Hepatic stellate cell (primary cell): ENCODE results near the gene KISS1R.
A peak's percentile ranks its signal among the peaks of the same experiment; 100 is the strongest.
"Not testable (repeated sequence)": the region's sequence is repeated elsewhere in the genome, so short reads cannot be mapped to it uniquely, and the experiment has no call there.

Experiments
- DNase-seq: peaks from one replicate; pipeline ENCODE4 v3.0.0; 2011; ENCODE audit warnings: low spot score

Gene KISS1R

GRCh38 chr19:917323-918151, at the start of gene KISS1R:
TSS of gene KISS1R (plus strand) at chr19:917333. CDS start at chr19:917503, 170 bp downstream.
- DNase-seq, result peak; percentile 44

GRCh38 chr19:867855-868457, 49.2 kb upstream of the KISS1R start:
- no peak for DNase-seq

GRCh38 chr19:868458-869244, 48.5 kb upstream of the KISS1R start:
- DNase-seq, result no peak

- DNase-seq, result peak; percentile 86
Observed at GRCh38 chr19:869245-870177, 47.6 kb upstream of the KISS1R start.

- DNase-seq, result no peak
Observed at GRCh38 chr19:870314-870713, 46.8 kb upstream of the KISS1R start.

- DNase-seq, result no peak
Observed at GRCh38 chr19:870963-871401, 46.2 kb upstream of the KISS1R start.

GRCh38 chr19:871446-872265, 45.5 kb upstream of the KISS1R start:
- peak; percentile 40 for DNase-seq

- no peak for DNase-seq
Observed at GRCh38 chr19:872266-872951, 44.7 kb upstream of the KISS1R start.

GRCh38 chr19:873084-873483, 44.0 kb upstream of the KISS1R start:
- peak; percentile 54 for DNase-seq

- no peak for DNase-seq
Observed at GRCh38 chr19:873561-874041, 43.5 kb upstream of the KISS1R start.

- DNase-seq, result no peak
Observed at GRCh38 chr19:875265-875879, 41.8 kb upstream of the KISS1R start.

- no peak for DNase-seq
Observed at GRCh38 chr19:876089-876488, 41.0 kb upstream of the KISS1R start.

GRCh38 chr19:876780-877314, 40.3 kb upstream of the KISS1R start:
- DNase-seq, result no peak

- DNase-seq, result not testable (repeated sequence)
Observed at GRCh38 chr19:877992-878660, 39.0 kb upstream of the KISS1R start.

GRCh38 chr19:878751-879561, 38.2 kb upstream of the KISS1R start:
- not testable (repeated sequence) for DNase-seq

- no peak for DNase-seq
Observed at GRCh38 chr19:879711-880438, 37.3 kb upstream of the KISS1R start.
